ENCODE results near the gene TSPAN31.

- TF ChIP-seq, protein P1, sequence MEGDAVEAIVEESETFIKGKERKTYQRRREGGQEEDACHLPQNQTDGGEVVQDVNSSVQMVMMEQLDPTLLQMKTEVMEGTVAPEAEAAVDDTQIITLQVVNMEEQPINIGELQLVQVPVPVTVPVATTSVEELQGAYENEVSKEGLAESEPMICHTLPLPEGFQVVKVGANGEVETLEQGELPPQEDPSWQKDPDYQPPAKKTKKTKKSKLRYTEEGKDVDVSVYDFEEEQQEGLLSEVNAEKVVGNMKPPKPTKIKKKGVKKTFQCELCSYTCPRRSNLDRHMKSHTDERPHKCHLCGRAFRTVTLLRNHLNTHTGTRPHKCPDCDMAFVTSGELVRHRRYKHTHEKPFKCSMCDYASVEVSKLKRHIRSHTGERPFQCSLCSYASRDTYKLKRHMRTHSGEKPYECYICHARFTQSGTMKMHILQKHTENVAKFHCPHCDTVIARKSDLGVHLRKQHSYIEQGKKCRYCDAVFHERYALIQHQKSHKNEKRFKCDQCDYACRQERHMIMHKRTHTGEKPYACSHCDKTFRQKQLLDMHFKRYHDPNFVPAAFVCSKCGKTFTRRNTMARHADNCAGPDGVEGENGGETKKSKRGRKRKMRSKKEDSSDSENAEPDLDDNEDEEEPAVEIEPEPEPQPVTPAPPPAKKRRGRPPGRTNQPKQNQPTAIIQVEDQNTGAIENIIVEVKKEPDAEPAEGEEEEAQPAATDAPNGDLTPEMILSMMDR (IDR thresholded peaks at IDR 0.05), result no peak
- TF ChIP-seq POLR2A (IDR thresholded peaks at IDR 0.05) (no peak), EP300 (IDR thresholded peaks at IDR 0.05) (no peak)
Measured at GRCh38 chr12:57723630-57723962, 21.2 kb upstream of the TSPAN31 start.
